GM18868 (cell line): ENCODE measurements around the gene RXFP1.

Experiments used
- ATAC-seq: cut with Tn5 transposase; IDR thresholded peaks from one replicate; pipeline ENCODE4 v1.9.1; 2021; ENCODE audit warnings: mild to moderate bottlenecking, moderate library complexity; ENCODE audit not compliant: unreplicated experiment

Gene RXFP1

DNA sequence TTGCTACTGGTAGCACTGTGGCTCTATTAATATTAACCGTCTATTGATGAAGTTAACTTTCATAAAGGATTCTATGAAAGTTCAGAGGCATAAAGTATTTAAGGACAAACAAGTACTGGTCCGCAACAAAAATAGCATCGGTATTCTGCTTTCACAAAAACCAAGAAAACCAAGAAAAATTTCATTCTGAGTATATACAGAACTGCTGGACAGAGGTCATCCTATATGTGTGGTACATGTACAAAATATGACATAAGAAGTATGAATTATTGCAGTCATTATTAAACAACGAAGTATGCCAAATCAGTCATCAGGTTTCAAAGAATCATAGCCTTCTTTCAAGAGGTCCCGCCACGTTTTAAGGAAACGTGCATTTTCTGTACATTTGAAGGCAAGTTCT lies 147.6 kb downstream of the RXFP1 start:
- ATAC-seq = no peak

DNA sequence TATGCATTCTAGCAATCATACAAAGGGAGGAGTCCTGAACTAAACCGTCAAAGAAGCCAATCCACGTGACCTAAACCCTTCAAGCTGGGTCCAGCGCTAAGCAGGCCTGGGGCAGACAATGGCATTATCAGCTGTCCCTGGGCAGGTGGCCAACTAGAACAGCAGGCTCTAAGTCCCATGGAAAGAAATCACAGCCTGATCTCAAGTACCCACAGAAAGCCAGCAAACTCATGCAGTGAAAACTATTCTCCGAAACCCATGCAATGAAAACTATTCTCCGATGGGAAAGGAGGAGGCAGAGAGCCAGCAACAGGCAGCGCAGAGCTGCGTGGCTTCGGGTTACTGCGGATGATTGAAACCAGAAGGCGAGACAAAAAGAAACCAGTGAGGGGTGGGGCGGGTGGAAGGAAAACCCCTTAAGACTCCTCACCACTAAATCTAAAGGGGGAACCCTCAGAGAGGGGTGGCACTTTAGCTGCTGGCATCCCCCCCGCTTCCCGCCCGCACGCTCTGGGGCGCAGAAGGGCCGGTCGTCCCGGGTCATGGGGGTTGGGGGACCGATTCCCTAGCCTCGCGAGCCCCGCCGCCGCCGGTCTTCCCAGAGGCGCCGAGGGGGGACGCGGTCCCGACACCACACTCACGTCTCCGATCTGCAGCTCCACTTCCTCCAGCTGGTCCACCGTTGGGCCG lies 149.4 kb downstream of the RXFP1 start:
- peak; percentile 40 for ATAC-seq

DNA sequence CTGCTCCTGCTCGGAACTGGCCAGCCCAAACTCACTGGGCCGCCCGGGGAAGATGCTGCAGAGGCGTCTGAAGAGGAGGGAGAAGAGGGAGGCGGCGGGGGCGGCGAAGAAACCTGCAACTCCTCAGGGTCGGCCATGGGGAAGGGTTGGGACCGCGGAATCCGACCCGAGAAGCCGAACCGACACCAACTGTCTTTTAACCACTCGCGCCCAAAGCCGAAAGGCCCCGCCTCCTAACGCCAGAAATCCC lies 149.9 kb downstream of the RXFP1 start, which contains the start of gene C4orf46:
Gene C4orf46 (minus strand): TSS at position 223 of the 250 bp plus-strand sequence. CDS start 86 bp downstream, at position 137.
- no peak for ATAC-seq

DNA sequence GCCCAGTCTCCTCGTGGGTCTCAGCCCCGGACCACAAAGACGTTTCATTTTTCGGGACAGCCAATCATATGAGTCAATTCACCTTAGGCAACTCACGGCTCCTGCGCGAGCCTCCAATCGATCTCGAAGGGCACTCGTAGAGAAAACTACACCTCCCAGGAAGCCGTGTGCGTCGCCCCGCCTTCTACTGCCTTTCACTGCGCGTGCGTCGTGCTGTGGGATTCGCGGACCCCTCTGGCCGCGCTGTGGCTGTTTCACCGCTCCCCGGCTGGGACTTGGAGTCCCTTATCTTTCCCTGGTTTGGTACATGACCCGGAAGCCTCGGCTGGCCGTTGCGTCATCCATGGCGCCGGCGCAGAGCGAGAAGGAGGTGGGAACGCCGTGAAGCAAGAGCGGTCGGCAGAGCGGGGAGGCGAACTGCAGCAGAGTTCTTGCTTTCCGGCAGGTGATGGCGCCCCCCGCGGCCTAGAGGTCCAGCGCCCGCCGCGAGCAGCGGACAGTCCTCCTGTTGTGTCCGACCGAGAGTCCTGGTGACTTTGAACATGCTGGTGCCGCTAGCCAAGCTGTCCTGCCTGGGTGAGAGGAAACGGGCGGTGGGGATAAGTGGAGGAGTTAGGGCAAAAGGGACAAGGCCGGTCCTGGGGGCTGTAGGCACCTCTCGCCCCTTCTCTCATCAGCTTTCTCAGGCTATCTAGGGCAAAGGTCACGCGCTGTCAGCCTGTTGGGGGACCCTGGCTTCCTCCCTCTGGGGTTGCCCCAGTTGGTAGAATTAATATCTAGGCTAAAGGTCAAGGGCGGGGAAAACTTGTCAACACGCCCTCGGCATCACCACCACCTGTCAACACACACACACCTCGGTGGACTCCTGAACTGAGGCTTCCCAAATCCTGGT lies 150.5 kb downstream of the RXFP1 start, which contains the start of gene ETFDH:
Gene ETFDH (plus strand): TSS at position 382 of the 892 bp plus-strand sequence. CDS start 161 bp downstream, at position 543.
- peak; percentile 80 for ATAC-seq

DNA sequence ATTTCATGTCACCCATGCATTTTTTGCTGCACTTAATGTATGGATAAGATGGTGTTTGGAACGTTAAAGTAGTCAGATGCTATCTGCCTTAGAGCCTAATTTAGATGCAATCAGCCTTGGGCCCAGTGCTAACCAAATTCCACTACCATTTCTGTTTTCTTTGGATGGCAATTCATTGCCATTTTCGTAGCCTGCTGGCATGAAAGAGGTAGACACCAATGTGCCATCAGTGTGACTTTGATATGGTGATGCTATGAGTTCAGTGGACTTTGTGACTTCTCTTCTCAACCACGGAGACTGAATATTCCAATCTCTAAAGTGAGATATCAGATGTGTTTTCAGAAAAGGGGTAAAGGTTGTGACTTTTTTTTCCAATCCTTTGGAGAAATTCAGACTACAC lies 152.0 kb downstream of the RXFP1 start:
- ATAC-seq = no peak

DNA sequence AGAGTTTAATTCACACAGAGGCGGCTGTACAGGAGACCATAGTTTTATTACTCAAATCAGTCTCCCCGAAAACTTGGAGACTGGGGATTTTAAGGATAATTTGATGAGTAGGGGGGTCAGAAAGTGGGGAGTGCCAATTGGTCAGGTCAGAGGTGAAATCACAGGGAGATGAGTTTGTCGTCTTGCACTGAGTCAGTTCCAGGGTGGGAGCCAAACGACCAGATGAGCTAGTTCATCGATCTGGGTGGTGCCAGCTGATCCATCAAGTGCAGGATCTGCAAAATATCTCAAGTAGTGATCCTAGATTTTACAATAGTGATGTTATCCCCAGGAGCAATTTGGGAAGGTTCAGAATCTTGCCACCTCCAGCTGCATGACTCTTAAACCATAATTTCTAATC lies 154.4 kb downstream of the RXFP1 start:
- no peak for ATAC-seq

DNA sequence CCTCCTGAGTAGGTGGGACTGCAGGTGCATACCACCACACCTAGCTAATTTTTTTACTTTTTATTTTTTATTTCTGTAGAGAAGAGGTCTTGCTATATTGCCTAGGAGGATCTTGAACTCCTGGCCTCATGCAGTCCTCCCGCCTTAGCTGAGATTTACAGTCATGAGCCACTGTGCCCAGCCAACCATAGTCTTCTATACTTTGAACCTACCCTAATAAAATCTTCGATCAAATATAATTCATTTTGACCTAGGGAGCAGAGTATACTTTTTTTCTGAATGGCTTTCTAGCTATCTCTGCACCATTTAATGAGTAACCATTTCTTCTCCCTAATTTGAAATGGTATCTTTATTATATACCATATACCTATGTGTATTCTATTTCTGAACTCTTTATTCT lies 157.1 kb downstream of the RXFP1 start:
- ATAC-seq = no peak

DNA sequence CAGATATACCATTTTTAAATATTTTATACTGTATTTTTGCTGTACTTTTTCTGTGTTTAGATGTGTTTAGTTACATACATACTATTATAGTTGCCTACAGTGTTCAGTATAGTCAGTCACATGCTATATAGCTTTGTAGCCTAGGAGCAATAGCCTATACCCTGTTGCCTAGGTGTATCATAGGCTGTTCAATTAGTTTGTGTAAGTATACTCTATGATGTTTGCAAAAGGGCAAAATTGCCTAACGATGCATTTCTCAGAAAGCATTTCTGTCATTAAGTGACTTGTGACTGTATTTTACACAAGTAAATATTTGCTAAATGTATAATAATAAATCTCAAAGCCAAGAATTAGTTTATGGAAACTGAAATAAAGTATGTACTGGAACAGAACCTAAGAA lies 159.9 kb downstream of the RXFP1 start:
- ATAC-seq = no peak

DNA sequence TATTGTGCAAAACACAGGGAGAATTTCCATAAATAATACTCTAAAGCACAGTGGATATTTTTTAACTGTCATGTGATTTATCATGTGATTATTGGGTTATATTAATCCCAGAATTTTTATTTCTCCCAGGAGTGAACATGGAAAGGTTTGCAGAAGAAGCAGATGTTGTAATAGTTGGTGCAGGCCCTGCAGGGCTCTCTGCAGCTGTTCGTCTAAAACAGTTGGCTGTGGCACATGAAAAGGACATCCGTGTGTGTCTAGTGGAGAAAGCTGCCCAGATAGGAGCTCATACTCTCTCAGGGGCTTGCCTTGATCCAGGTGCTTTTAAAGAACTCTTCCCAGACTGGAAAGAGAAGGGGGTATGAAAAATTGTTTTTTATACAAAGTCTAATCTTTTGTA lies 160.4 kb downstream of the RXFP1 start:
- ATAC-seq = no peak

DNA sequence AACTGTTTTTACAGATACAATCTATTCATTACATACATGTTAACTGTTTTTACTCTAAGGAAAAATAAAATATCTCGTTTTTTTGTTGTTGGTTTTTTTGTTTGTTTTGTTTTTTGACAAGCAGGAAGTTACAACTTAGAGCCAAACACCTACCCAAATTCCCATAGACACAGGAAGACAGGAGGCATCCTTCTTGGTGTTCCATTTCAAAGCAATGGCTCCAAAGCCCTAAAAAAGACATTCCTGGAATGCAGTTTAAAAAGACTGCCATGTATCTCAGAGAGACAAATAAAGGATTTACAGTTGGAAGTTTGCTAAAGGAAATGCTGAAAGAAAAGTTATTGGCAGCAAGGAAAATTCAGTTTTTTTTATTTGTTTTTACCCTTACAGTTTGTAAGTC lies 167.1 kb downstream of the RXFP1 start:
- no peak for ATAC-seq
